HG03097 (cell line): Measurements from ENCODE around the gene ACOX1.

Source experiments
- ATAC-seq: cut with Tn5 transposase; IDR thresholded peaks from one replicate; pipeline ENCODE4 v1.9.1; 2021; ENCODE audit not compliant: unreplicated experiment, low FRiP score

Gene ACOX1

GRCh38 chr17:75894049-75894733, 84.8 kb downstream of the ACOX1 start:
- no peak for ATAC-seq

- no peak for ATAC-seq
These were observed 85.5 kb downstream of the ACOX1 start for GRCh38 chr17:75893305-75894048.

DNA sequence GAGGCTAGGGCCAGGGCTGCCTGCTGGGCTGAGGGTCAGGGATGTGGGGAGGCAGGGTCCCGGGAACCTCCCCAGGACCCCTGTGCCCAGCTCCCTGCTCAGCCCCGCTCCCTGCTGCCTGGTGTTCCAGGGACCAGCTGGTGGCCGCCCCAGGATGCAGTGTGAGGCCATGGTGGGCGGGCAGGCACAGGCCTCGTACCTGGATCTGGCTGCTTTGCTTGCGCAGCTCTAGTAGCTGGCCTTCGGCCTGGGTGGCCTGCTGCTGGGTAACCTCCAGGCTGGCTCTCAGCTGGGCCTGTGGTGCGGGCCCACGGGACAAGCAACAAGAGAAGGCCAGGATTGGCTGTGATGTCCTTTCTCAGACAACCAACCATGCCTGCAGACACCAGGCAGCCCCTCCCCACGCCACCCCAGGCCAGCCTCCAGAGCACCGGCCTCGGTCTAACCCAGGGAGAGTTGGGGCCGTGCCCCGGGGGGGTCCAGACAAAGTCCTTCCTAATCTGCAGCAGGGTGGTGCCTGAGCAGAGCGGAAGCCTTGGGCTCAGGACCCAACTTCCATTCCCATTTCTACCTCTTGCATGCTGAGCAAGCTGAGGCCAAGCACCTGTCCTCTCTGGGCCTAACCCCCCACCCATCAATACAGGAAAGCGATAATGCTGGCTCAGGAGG, 86.3 kb downstream of the ACOX1 start:
- no peak for ATAC-seq

DNA sequence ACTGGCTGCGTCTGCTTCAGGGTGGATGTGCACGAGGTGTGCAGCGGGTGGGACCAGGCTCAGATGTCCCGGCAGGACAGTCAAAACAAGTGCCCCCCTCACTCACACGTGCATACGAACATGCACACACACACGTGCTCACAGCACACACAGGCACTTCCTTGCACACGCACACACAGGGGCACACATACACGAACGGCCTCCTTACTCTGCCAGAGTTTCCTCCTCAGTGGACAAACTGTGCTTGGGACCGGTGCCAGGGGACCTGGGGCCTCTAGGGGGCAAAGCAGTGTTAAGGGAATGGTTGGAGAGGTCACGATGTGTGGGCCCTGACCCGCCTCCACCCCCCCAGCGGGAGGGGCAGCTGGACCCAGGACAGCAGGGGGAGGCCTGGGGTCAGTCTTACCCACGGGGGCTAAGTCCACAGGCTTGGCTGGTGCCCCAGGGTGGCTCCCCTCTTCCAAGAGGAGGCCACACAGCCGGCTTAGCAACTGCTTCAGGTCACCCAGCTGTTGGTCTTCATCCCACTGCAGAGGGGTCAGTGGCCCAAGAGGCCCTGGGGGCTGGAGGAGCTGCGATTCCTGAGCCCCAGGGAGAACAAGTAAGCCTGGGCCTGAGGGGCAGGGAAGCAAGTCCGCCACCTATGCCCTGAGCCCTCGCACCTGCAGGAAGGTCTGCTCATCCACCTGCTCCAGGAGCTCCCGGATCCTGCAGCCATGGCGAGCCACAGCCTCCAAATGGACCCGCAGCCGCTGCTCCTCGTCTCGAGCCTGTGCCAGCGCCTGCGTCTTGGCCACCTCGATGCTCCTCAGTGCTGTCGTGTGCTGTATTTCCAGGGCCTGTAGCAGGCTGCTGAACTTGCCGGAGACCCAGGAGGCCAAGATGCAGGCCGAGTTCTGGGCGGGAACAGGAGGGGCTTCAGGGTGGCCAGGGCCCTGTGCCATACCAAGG, 87.1 kb downstream of the ACOX1 start:
- no peak for ATAC-seq
